T-cell (primary cell): ENCODE measurements around the gene AKAP9. TPM values are rescaled to one million over a fixed set of nuclear protein-coding genes. Genes with fewer than 3 reads are reported as not detected.

ENCODE experiments used
- ATAC-seq, 4 experiments: fragments of 200-7000 bp in 3 of 4; fragments of 150-1000 bp in 1 of 4; cut with Tn5 transposase; replicated peaks in 1 of 4; 1 replicate in 3 of 4; 2 replicates in 1 of 4; pipeline ENCODE4 v1.10.0; 2021; ENCODE audit warnings: moderate library complexity in 3 of 4, mild to moderate bottlenecking in 2 of 4, moderate number of reproducible peaks in 1 of 4
- CTCF ChIA-PET, 2 donors: fragments of 300-600 bp; sonication (Branson Sonifier 250); formaldehyde crosslinking; loops; one replicate each; lab custom pipeline; 2022; ENCODE audit warnings: antibody characterized with exemption in 2 of 2; lab: Charles Lee
- POLR2A ChIA-PET, 2 donors: fragments of 300-600 bp; sonication (Branson Sonifier 250); formaldehyde crosslinking; loops; one replicate each; lab custom pipeline; 2022; ENCODE audit warnings: antibody characterized with exemption in 2 of 2; lab: Charles Lee
- DNase-seq, 35 experiments: peaks; one replicate each; pipeline versions ENCODE4 v3.0.0 to v3.0.0-alpha.2; 2013 to 2023
- H3K27ac ChIP-seq: one replicate; pipeline ENCODE4 v1.5.1; 2013; ENCODE audit warnings: low read length
- H3K27me3 ChIP-seq, 2 experiments: replicated peaks in 1 of 2; 1 replicate in 1 of 2; 2 replicates in 1 of 2; pipeline versions ENCODE4 v1.6.1 to v1.7.0; 2013; ENCODE audit warnings: low read length in 1 of 2, mixed read lengths in 1 of 2; ENCODE audit not compliant: control insufficient read depth in 2 of 2, insufficient read depth in 2 of 2; ENCODE audit errors: extremely low read depth in 1 of 2
- H3K36me3 ChIP-seq, 2 donors: 1 replicate in 1 of 2; 2 replicates in 1 of 2; pipeline versions ENCODE4 v1.6.1 to v1.7.0; 2013; ENCODE audit warnings: low read length in 1 of 2; ENCODE audit not compliant: control insufficient read depth in 2 of 2, insufficient read depth in 1 of 2; ENCODE audit errors: extremely low read depth in 1 of 2
- H3K4me1 ChIP-seq, 2 experiments: 1 replicate in 1 of 2; 2 replicates in 1 of 2; pipeline versions ENCODE4 v1.6.1 to v1.7.0; 2013; ENCODE audit warnings: low read length in 2 of 2, mixed read lengths in 1 of 2; ENCODE audit not compliant: insufficient read depth in 2 of 2, control insufficient read depth in 1 of 2; ENCODE audit errors: extremely low read depth in 1 of 2
- H3K4me3 ChIP-seq, 2 donors: 1 replicate in 1 of 2; 2 replicates in 1 of 2; pipeline versions ENCODE4 v1.5.1 to v1.7.0; 2013; ENCODE audit warnings: mild to moderate bottlenecking in 2 of 2, low read length in 1 of 2, moderate library complexity in 1 of 2; ENCODE audit not compliant: control insufficient read depth in 1 of 2; ENCODE audit errors: extremely low read depth in 1 of 2
- H3K9me3 ChIP-seq: 2 replicates; pipeline ENCODE4 v1.7.0; 2013
- H3K27ac Mint-ChIP-seq, 2 donors: one replicate each; pipeline ENCODE4 v1.8.0; 2020 to 2021; ENCODE audit warnings: mild to moderate bottlenecking in 2 of 2, mixed read lengths in 2 of 2
- H3K27me3 Mint-ChIP-seq, 2 donors: one replicate each; pipeline ENCODE4 v1.8.0; 2021 to 2022; ENCODE audit warnings: mixed read lengths in 2 of 2
- H3K36me3 Mint-ChIP-seq: one replicate; pipeline ENCODE4 v1.8.0; 2021; ENCODE audit warnings: mixed read lengths
- H3K4me1 Mint-ChIP-seq, 3 donors: one replicate each; pipeline ENCODE4 v1.8.0; 2020 to 2022; ENCODE audit warnings: mixed read lengths in 3 of 3, mild to moderate bottlenecking in 1 of 3
- H3K4me3 Mint-ChIP-seq, 3 donors: one replicate each; pipeline ENCODE4 v1.8.0; 2020 to 2022; ENCODE audit warnings: mild to moderate bottlenecking in 3 of 3, mixed read lengths in 3 of 3, moderate library complexity in 3 of 3
- H3K9me3 Mint-ChIP-seq, 3 donors: one replicate each; pipeline ENCODE4 v1.8.0; 2020 to 2022; ENCODE audit warnings: mixed read lengths in 3 of 3
- WGBS: methylation state at CpG from one replicate; pipeline ENCODE4 v1.1.5; 2013; ENCODE audit warnings: missing lambda C conversion rate; ENCODE audit not compliant: insufficient coverage; 5-methylcytosine and 5-hydroxymethylcytosine counted together
- total RNA-seq, 35 experiments: library from RNA in 6 of 35; stranded (reverse) in 6 of 35; fragments of 120-200 nt in 1 of 35; gene quantifications; one replicate each; pipeline versions ENCODE4 v1.2.1 to v1.2.4 and lab custom pipeline; 2013 to 2026

The AKAP9 gene
- total RNA-seq, 5 donors from 2014 or later (not counting 1 experiment from before 2014, with no cell fraction given), result 59.6 to 83.3 (median 69.0) TPM

GRCh38 chr7:92035576-92035975 lies 94.9 kb downstream of the AKAP9 start:
- H3K27ac ChIP-seq, result no peak overlapping the region
- H3K4me1 ChIP-seq, result no peaks in the 10 kb centered on the region
- POLR2A ChIA-PET, result no interaction called here
- DNase-seq, result no peak
- peaks cover 0 to 5% (median 0%) of the 10 kb centered on the region in 3 donors for H3K4me1 Mint-ChIP-seq
- ATAC-seq, result no peak
- peaks cover 0 to 25% of the 10 kb centered on the region in 2 donors for H3K36me3 ChIP-seq
- H3K27me3 Mint-ChIP-seq, result no peaks in the 10 kb centered on the region
- peaks cover 44% of the 10 kb centered on the region for H3K36me3 Mint-ChIP-seq
- H3K4me3 ChIP-seq, result no peak overlapping the region
- CTCF ChIA-PET, result no interaction called here
- no CpG with 5 or more reads among the region's 1 CpG for WGBS
- no peaks in the 10 kb centered on the region for H3K9me3 ChIP-seq
- no peaks in the 10 kb centered on the region for H3K27me3 ChIP-seq
- no peak overlapping the region for H3K4me3 Mint-ChIP-seq
- H3K27ac Mint-ChIP-seq, result no peak overlapping the region
- no peaks in the 10 kb centered on the region for H3K9me3 Mint-ChIP-seq

- DNase-seq, result no peak
- peaks cover 2% of the 10 kb centered on the region for H3K9me3 ChIP-seq
- POLR2A ChIA-PET, result interaction anchor here in 1 of 2 donors (0.7 kb wide), 1 partner anchor 54 kb away, joined by 7 read pairs; no protein-coding TSS in a partner anchor
- WGBS, result no CpG with 5 or more reads among the region's 1 CpG
- Mint-ChIP-seq H3K27me3 (no peaks in the 10 kb centered on the region), H3K27ac (no peak overlapping the region), H3K4me1 (no peaks in the 10 kb centered on the region), H3K36me3 (peaks cover 34% of the 10 kb centered on the region), H3K9me3 (no peaks in the 10 kb centered on the region), H3K4me3 (no peak overlapping the region)
- peaks cover 0 to 38% of the 10 kb centered on the region in 2 donors for H3K36me3 ChIP-seq
- no peaks in the 10 kb centered on the region for H3K4me1 ChIP-seq
- no peaks in the 10 kb centered on the region for H3K27me3 ChIP-seq
- no peak overlapping the region for H3K27ac ChIP-seq
- CTCF ChIA-PET, result interaction anchor here in 1 of 2 donors (0.7 to 0.9 kb wide), 2 partner anchors 20 to 26 kb away, joined by 4 to 8 read pairs; no protein-coding TSS in a partner anchor
- ATAC-seq, result no peak
- H3K4me3 ChIP-seq, result no peak overlapping the region
Observed at GRCh38 chr7:92039900-92040299, 99.2 kb downstream of the AKAP9 start.

- H3K9me3 ChIP-seq, result peaks cover 2% of the 10 kb centered on the region
- no peak overlapping the region for H3K4me3 ChIP-seq
- Mint-ChIP-seq H3K4me1 (no peaks in the 10 kb centered on the region), H3K4me3 (no peak overlapping the region), H3K27ac (no peak overlapping the region), H3K9me3 (no peaks in the 10 kb centered on the region), H3K27me3 (no peaks in the 10 kb centered on the region), H3K36me3 (peaks cover 42% of the 10 kb centered on the region)
- H3K27me3 ChIP-seq, result no peaks in the 10 kb centered on the region
- no peaks in the 10 kb centered on the region for H3K4me1 ChIP-seq
- no peak overlapping the region for H3K27ac ChIP-seq
- no peak for ATAC-seq
- CTCF ChIA-PET, result no interaction called here
- H3K36me3 ChIP-seq, result peaks cover 6 to 55% of the 10 kb centered on the region in 2 donors
- no peak for DNase-seq
- WGBS, result 100% methylated on average over 2 of the region's 4 CpGs
- POLR2A ChIA-PET, result no interaction called here
Observed at GRCh38 chr7:92042056-92042737, 101.5 kb downstream of the AKAP9 start.

GRCh38 chr7:92043098-92043497 lies 102.4 kb downstream of the AKAP9 start:
- no peak for ATAC-seq
- Mint-ChIP-seq H3K27ac (no peak overlapping the region), H3K9me3 (no peaks in the 10 kb centered on the region), H3K27me3 (no peaks in the 10 kb centered on the region), H3K4me1 (no peaks in the 10 kb centered on the region), H3K36me3 (peaks cover 47% of the 10 kb centered on the region), H3K4me3 (no peak overlapping the region)
- WGBS, result no CpG with 5 or more reads among the region's 2 CpGs
- POLR2A ChIA-PET, result interaction anchor here in 1 of 2 donors (0.6 kb wide), 1 partner anchor 1684 kb away, joined by 3 read pairs; no protein-coding TSS in a partner anchor
- no peak overlapping the region for H3K4me3 ChIP-seq
- peaks cover 6 to 54% of the 10 kb centered on the region in 2 donors for H3K36me3 ChIP-seq
- peaks cover 2% of the 10 kb centered on the region for H3K9me3 ChIP-seq
- no peaks in the 10 kb centered on the region for H3K27me3 ChIP-seq
- no peak overlapping the region for H3K27ac ChIP-seq
- no peak for DNase-seq
- CTCF ChIA-PET, result interaction anchor here in 1 of 2 donors (0.6 kb wide), 1 partner anchor 203 kb away, joined by 3 read pairs; the partner anchor contains the start of genes ANKIB1 and KRIT1
- H3K4me1 ChIP-seq, result no peaks in the 10 kb centered on the region

- ChIA-PET CTCF (interaction anchor here in 1 of 2 donors (0.6 kb wide), 1 partner anchor 202 kb away, joined by 3 read pairs; the partner anchor contains the start of genes ANKIB1 and KRIT1), POLR2A (interaction anchor here in 1 of 2 donors (0.6 kb wide), 1 partner anchor 1685 kb away, joined by 3 read pairs; no protein-coding TSS in a partner anchor)
- WGBS, result no CpG with 5 or more reads among the region's 2 CpGs
- DNase-seq (no peak), ATAC-seq (no peak)
- Histone ChIP-seq H3K9me3 (peaks cover 2% of the 10 kb centered on the region), H3K27me3 (no peaks in the 10 kb centered on the region), H3K36me3 (peaks cover 6 to 53% of the 10 kb centered on the region in 2 donors), H3K27ac (no peak overlapping the region), H3K4me3 (no peak overlapping the region), H3K4me1 (no peaks in the 10 kb centered on the region)
- Mint-ChIP-seq H3K9me3 (no peaks in the 10 kb centered on the region), H3K4me3 (no peak overlapping the region), H3K4me1 (no peaks in the 10 kb centered on the region), H3K27me3 (no peaks in the 10 kb centered on the region), H3K27ac (no peak overlapping the region), H3K36me3 (peaks cover 48% of the 10 kb centered on the region)
Observed at GRCh38 chr7:92043637-92044036, 103.0 kb downstream of the AKAP9 start.

GRCh38 chr7:92044148-92044547 lies 103.5 kb downstream of the AKAP9 start:
- H3K4me3 Mint-ChIP-seq, result no peak overlapping the region
- no peak overlapping the region for H3K27ac ChIP-seq
- peaks cover 53% of the 10 kb centered on the region for H3K36me3 Mint-ChIP-seq
- no CpG with 5 or more reads among the region's 3 CpGs for WGBS
- no peaks in the 10 kb centered on the region for H3K9me3 Mint-ChIP-seq
- CTCF ChIA-PET, result no interaction called here
- DNase-seq (no peak), ATAC-seq (no peak)
- no peaks in the 10 kb centered on the region for H3K4me1 Mint-ChIP-seq
- peaks cover 2% of the 10 kb centered on the region for H3K9me3 ChIP-seq
- peaks cover 6 to 52% of the 10 kb centered on the region in 2 donors for H3K36me3 ChIP-seq
- H3K27me3 Mint-ChIP-seq, result no peaks in the 10 kb centered on the region
- H3K4me1 ChIP-seq, result no peaks in the 10 kb centered on the region
- no peak overlapping the region for H3K4me3 ChIP-seq
- no peaks in the 10 kb centered on the region for H3K27me3 ChIP-seq
- POLR2A ChIA-PET, result interaction anchor here (0.6 to 0.7 kb wide), 3 partner anchors 12 to 41 kb away, joined by 3 to 4 read pairs (median 3); no protein-coding TSS in a partner anchor
- no peak overlapping the region for H3K27ac Mint-ChIP-seq
